ENCODE data around the gene SLC25A27. TPM values are rescaled to one million over a fixed set of nuclear protein-coding genes. Genes with fewer than 3 reads are reported as not detected.

The SLC25A27 gene
- total and polyA plus RNA-seq, 4 donors = 2.5 to 24.2 (median 4.9) TPM

- no peak for DNase-seq (ENCODE audit: low spot score)
- TF ChIP-seq CTCF (IDR thresholded peaks at IDR 0.05; ENCODE audit: low read depth, low read length, missing input control) = no peak
- TF ChIP-seq RAD21 (IDR thresholded peaks at IDR 0.05) = no peak
- no peak for TF ChIP-seq HNF4A (conservative IDR thresholded peaks at IDR 0.05)
- no peak for TF ChIP-seq HNF4G (IDR thresholded peaks at IDR 0.05)
- no peak for TF ChIP-seq EGR1 (IDR thresholded peaks at IDR 0.05; ENCODE audit: low read depth in 2 of 2)
- TF ChIP-seq RXRA (IDR thresholded peaks at IDR 0.05) = no peak
- no peak for TF ChIP-seq GABPA (IDR thresholded peaks at IDR 0.05 in 1 of 2, conservative IDR thresholded peaks at IDR 0.05 in 1 of 2)
- TF ChIP-seq YY1 (IDR thresholded peaks at IDR 0.05) = no peak
- TF ChIP-seq SP1 (IDR thresholded peaks at IDR 0.05) = no peak
- no peak for TF ChIP-seq FOXA2 (IDR thresholded peaks at IDR 0.05)
- no peak for TF ChIP-seq ATF3 (IDR thresholded peaks at IDR 0.05)
- Histone ChIP-seq H3K9me3 (ENCODE audit: control insufficient read depth in 4 of 4, low read length in 3 of 4) (no peaks in the 10 kb centered on the region), H3K36me3 (ENCODE audit: control insufficient read depth in 4 of 4, insufficient read depth in 3 of 4, low read depth in 1 of 4, low read length in 3 of 4) (peaks cover 0 to 9% (median 2%) of the 10 kb centered on the region in 4 donors), H3K27me3 (ENCODE audit: control insufficient read depth in 4 of 4, insufficient read depth in 4 of 4, low read length in 3 of 4) (no peaks in the 10 kb centered on the region), H3K4me3 (ENCODE audit: low read depth in 1 of 3, low read length in 3 of 3) (no peak overlapping the region), H3K27ac (ENCODE audit: low read depth in 1 of 2, low read length in 2 of 2) (no peak overlapping the region), H3K9ac (ENCODE audit: low read depth in 1 of 2, low read length in 2 of 2) (no peak overlapping the region), H3K4me1 (ENCODE audit: control insufficient read depth in 4 of 4, insufficient read depth in 4 of 4, low read length in 3 of 4) (no peaks in the 10 kb centered on the region)
- 92% methylated on average over 3 of the region's 3 CpGs for WGBS
These were observed 47.5 kb upstream of the SLC25A27 start for GRCh38 chr6:46605091-46605797.

- TF ChIP-seq MAX (IDR thresholded peaks at IDR 0.05) (no peak), HNF4A (conservative IDR thresholded peaks at IDR 0.05) (no peak), CTCF (IDR thresholded peaks at IDR 0.05; ENCODE audit: low read depth, low read length, missing input control) (no peak), RAD21 (IDR thresholded peaks at IDR 0.05) (no peak), REST (IDR thresholded peaks at IDR 0.05) (no peak), EGR1 (IDR thresholded peaks at IDR 0.05; ENCODE audit: low read depth in 2 of 2) (no peak), JUND (IDR thresholded peaks at IDR 0.05) (no peak), GABPA (IDR thresholded peaks at IDR 0.05 in 1 of 2, conservative IDR thresholded peaks at IDR 0.05 in 1 of 2) (no peak), RXRA (IDR thresholded peaks at IDR 0.05) (no peak)
- TF ChIP-seq, protein P1, sequence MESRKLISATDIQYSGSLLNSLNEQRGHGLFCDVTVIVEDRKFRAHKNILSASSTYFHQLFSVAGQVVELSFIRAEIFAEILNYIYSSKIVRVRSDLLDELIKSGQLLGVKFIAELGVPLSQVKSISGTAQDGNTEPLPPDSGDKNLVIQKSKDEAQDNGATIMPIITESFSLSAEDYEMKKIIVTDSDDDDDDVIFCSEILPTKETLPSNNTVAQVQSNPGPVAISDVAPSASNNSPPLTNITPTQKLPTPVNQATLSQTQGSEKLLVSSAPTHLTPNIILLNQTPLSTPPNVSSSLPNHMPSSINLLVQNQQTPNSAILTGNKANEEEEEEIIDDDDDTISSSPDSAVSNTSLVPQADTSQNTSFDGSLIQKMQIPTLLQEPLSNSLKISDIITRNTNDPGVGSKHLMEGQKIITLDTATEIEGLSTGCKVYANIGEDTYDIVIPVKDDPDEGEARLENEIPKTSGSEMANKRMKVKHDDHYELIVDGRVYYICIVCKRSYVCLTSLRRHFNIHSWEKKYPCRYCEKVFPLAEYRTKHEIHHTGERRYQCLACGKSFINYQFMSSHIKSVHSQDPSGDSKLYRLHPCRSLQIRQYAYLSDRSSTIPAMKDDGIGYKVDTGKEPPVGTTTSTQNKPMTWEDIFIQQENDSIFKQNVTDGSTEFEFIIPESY (IDR thresholded peaks at IDR 0.05) = no peak
- peaks cover 0 to 2% (median 0%) of the 10 kb centered on the region in 4 donors for H3K36me3 ChIP-seq (ENCODE audit: control insufficient read depth in 4 of 4, insufficient read depth in 3 of 4, low read depth in 1 of 4, low read length in 3 of 4)
- no peaks in the 10 kb centered on the region for H3K27me3 ChIP-seq (ENCODE audit: control insufficient read depth in 4 of 4, insufficient read depth in 4 of 4, low read length in 3 of 4)
- H3K27ac ChIP-seq (ENCODE audit: low read depth in 1 of 2, low read length in 2 of 2) = no peak overlapping the region
- H3K9ac ChIP-seq (ENCODE audit: low read depth in 1 of 2, low read length in 2 of 2) = no peak overlapping the region
- no peak overlapping the region for H3K4me3 ChIP-seq (ENCODE audit: low read depth in 1 of 3, low read length in 3 of 3)
- WGBS = 86% methylated on average over 3 of the region's 3 CpGs
- no peak for DNase-seq (ENCODE audit: low spot score)
- no peaks in the 10 kb centered on the region for H3K4me1 ChIP-seq (ENCODE audit: control insufficient read depth in 4 of 4, insufficient read depth in 4 of 4, low read length in 3 of 4)
- no peaks in the 10 kb centered on the region for H3K9me3 ChIP-seq (ENCODE audit: control insufficient read depth in 4 of 4, low read length in 3 of 4)
These were observed 46.4 kb upstream of the SLC25A27 start for GRCh38 chr6:46606338-46606737.
